Fibroblast of lung (primary cell): Measurements from ENCODE around the gene INHBE.
"Not testable (repeated sequence)": the region's sequence is repeated elsewhere in the genome, so short reads cannot be mapped to it uniquely, and the experiment has no call there.

Experiments used
- CTCF ChIP-seq, 2 donors: IDR thresholded peaks in 1 of 2; conservative IDR thresholded peaks in 1 of 2; 1 replicate in 1 of 2; 2 replicates in 1 of 2; pipeline ENCODE4 v1.5.1; 2011 to 2012; ENCODE audit warnings: low read length in 2 of 2, control low read depth in 1 of 2, inconsistent platforms in 1 of 2, low read depth in 1 of 2, mild to moderate bottlenecking in 1 of 2
- EZH2 ChIP-seq: IDR thresholded peaks from 2 replicates; pipeline ENCODE4 v1.5.1; 2012; ENCODE audit warnings: low read length, control low read depth, mild to moderate bottlenecking; ENCODE audit errors: missing control alignments

GRCh38 chr12:57426948-57427347 lies 28.2 kb upstream of the INHBE start:
- TF ChIP-seq CTCF (conservative IDR thresholded peaks at IDR 0.05 in 1 of 2, IDR thresholded peaks at IDR 0.05 in 1 of 2; ENCODE audit: low read depth in 1 of 2, low read length in 2 of 2); EZH2: not testable (repeated sequence)
